ENCODE results near the gene SLC12A5. TPM values are rescaled to one million over a fixed set of nuclear protein-coding genes. Genes with fewer than 3 reads are reported as not detected.
A peak's percentile ranks its signal among the peaks of the same experiment; 100 is the strongest.

The SLC12A5 gene
- total and polyA plus RNA-seq, 5 donors: 1.1 to 6.6 (median 3.0) TPM

- Histone ChIP-seq H3K4me3 (ENCODE audit: low read length) (peak overlapping the region; percentile 3), H3K27ac (ENCODE audit: low read length) (no peak overlapping the region), H3K9me3 (ENCODE audit: control insufficient read depth, low read length) (no peaks in the 10 kb centered on the region), H3K4me1 (ENCODE audit: control insufficient read depth, insufficient read depth, low read length) (peaks cover 6% of the 10 kb centered on the region), H3K27me3 (ENCODE audit: control insufficient read depth, insufficient read depth) (no peaks in the 10 kb centered on the region)
- intact Hi-C loops (cut with DNase I): no loop called here
- DNase-seq (peak; percentile 54 to 85 (median 83)), ATAC-seq (peak; percentile 44 to 60)
- 5% methylated on average over 66 of the region's 66 CpGs for WGBS
These were observed 29.0 kb downstream of the SLC12A5 start for GRCh38 chr20:46057856-46058598.

GRCh38 chr20:46058599-46059281 is 29.7 kb downstream of the SLC12A5 start:
- peak in 1 of 3 donors; percentile 55 for DNase-seq
- Histone ChIP-seq H3K9me3 (ENCODE audit: control insufficient read depth, low read length) (no peaks in the 10 kb centered on the region), H3K27ac (ENCODE audit: low read length) (no peak overlapping the region), H3K4me3 (ENCODE audit: low read length) (no peak overlapping the region), H3K4me1 (ENCODE audit: control insufficient read depth, insufficient read depth, low read length) (peaks cover 6% of the 10 kb centered on the region), H3K27me3 (ENCODE audit: control insufficient read depth, insufficient read depth) (no peaks in the 10 kb centered on the region)
- WGBS: 16% methylated on average over 35 of the region's 35 CpGs
- peak; percentile 8 to 36 for ATAC-seq
- intact Hi-C loops (cut with DNase I): no loop called here

- H3K27ac ChIP-seq (ENCODE audit: low read length): no peak overlapping the region
- intact Hi-C loops (cut with DNase I): no loop called here
- ATAC-seq (no peak), DNase-seq (no peak)
- H3K4me3 ChIP-seq (ENCODE audit: low read length): no peak overlapping the region
- no peaks in the 10 kb centered on the region for H3K27me3 ChIP-seq (ENCODE audit: control insufficient read depth, insufficient read depth)
- H3K9me3 ChIP-seq (ENCODE audit: control insufficient read depth, low read length): no peaks in the 10 kb centered on the region
- peaks cover 6% of the 10 kb centered on the region for H3K4me1 ChIP-seq (ENCODE audit: control insufficient read depth, insufficient read depth, low read length)
- WGBS: 49% methylated on average over 2 of the region's 2 CpGs
These were observed 31.4 kb downstream of the SLC12A5 start for GRCh38 chr20:46060301-46060881.

- no peak overlapping the region for H3K27ac ChIP-seq (ENCODE audit: low read length)
- intact Hi-C loops (cut with DNase I): no loop called here
- H3K4me1 ChIP-seq (ENCODE audit: control insufficient read depth, insufficient read depth, low read length): peaks cover 6% of the 10 kb centered on the region
- no peaks in the 10 kb centered on the region for H3K27me3 ChIP-seq (ENCODE audit: control insufficient read depth, insufficient read depth)
- ATAC-seq (no peak), DNase-seq (no peak)
- H3K9me3 ChIP-seq (ENCODE audit: control insufficient read depth, low read length): no peaks in the 10 kb centered on the region
- WGBS: 82% methylated on average over 4 of the region's 4 CpGs
- H3K4me3 ChIP-seq (ENCODE audit: low read length): no peak overlapping the region
These were observed 32.0 kb downstream of the SLC12A5 start for GRCh38 chr20:46060975-46061374.

GRCh38 chr20:46062151-46062550 is 33.1 kb downstream of the SLC12A5 start:
- no peak for DNase-seq
- H3K4me3 ChIP-seq (ENCODE audit: low read length): no peak overlapping the region
- 94% methylated on average over 4 of the region's 4 CpGs for WGBS
- H3K27me3 ChIP-seq (ENCODE audit: control insufficient read depth, insufficient read depth): no peaks in the 10 kb centered on the region
- intact Hi-C loops (cut with DNase I): no loop called here
- no peak overlapping the region for H3K27ac ChIP-seq (ENCODE audit: low read length)
- ATAC-seq: no peak
- H3K4me1 ChIP-seq (ENCODE audit: control insufficient read depth, insufficient read depth, low read length): peaks cover 6% of the 10 kb centered on the region
- H3K9me3 ChIP-seq (ENCODE audit: control insufficient read depth, low read length): no peaks in the 10 kb centered on the region

- no peak overlapping the region for H3K27ac ChIP-seq (ENCODE audit: low read length)
- DNase-seq: no peak
- H3K27me3 ChIP-seq (ENCODE audit: control insufficient read depth, insufficient read depth): no peaks in the 10 kb centered on the region
- ATAC-seq: no peak
- intact Hi-C loops (cut with DNase I): no loop called here
- H3K9me3 ChIP-seq (ENCODE audit: control insufficient read depth, low read length): no peaks in the 10 kb centered on the region
- peaks cover 3% of the 10 kb centered on the region for H3K4me1 ChIP-seq (ENCODE audit: control insufficient read depth, insufficient read depth, low read length)
- 82% methylated on average over 12 of the region's 12 CpGs for WGBS
- no peak overlapping the region for H3K4me3 ChIP-seq (ENCODE audit: low read length)
These were observed 33.6 kb downstream of the SLC12A5 start for GRCh38 chr20:46062621-46063020.

- Histone ChIP-seq H3K27ac (ENCODE audit: low read length) (no peak overlapping the region), H3K27me3 (ENCODE audit: control insufficient read depth, insufficient read depth) (no peaks in the 10 kb centered on the region), H3K9me3 (ENCODE audit: control insufficient read depth, low read length) (no peaks in the 10 kb centered on the region), H3K4me1 (ENCODE audit: control insufficient read depth, insufficient read depth, low read length) (no peaks in the 10 kb centered on the region), H3K4me3 (ENCODE audit: low read length) (no peak overlapping the region)
- intact Hi-C loops (cut with DNase I): no loop called here
- DNase-seq (no peak), ATAC-seq (no peak)
- 93% methylated on average over 8 of the region's 8 CpGs for WGBS
These were observed 34.1 kb downstream of the SLC12A5 start for GRCh38 chr20:46063151-46063550.

- ATAC-seq: no peak
- 86% methylated on average over 3 of the region's 3 CpGs for WGBS
- no peaks in the 10 kb centered on the region for H3K9me3 ChIP-seq (ENCODE audit: control insufficient read depth, low read length)
- H3K4me1 ChIP-seq (ENCODE audit: control insufficient read depth, insufficient read depth, low read length): no peaks in the 10 kb centered on the region
- intact Hi-C loops (cut with DNase I): no loop called here
- no peak for DNase-seq
- no peak overlapping the region for H3K4me3 ChIP-seq (ENCODE audit: low read length)
- no peak overlapping the region for H3K27ac ChIP-seq (ENCODE audit: low read length)
- H3K27me3 ChIP-seq (ENCODE audit: control insufficient read depth, insufficient read depth): no peaks in the 10 kb centered on the region
These were observed 34.6 kb downstream of the SLC12A5 start for GRCh38 chr20:46063652-46064054.

- 95% methylated on average over 9 of the region's 9 CpGs for whole genome bisulfite sequencing
- Histone ChIP-seq H3K9me3 (ENCODE audit: control insufficient read depth, low read length) (no peaks in the 10 kb centered on the region), H3K4me1 (ENCODE audit: control insufficient read depth, insufficient read depth, low read length) (no peaks in the 10 kb centered on the region), H3K4me3 (ENCODE audit: low read length) (no peak overlapping the region), H3K27me3 (ENCODE audit: control insufficient read depth, insufficient read depth) (no peaks in the 10 kb centered on the region), H3K27ac (ENCODE audit: low read length) (no peak overlapping the region)
- intact Hi-C loops (cut with DNase I): no loop called here
- DNase-seq: no peak
- ATAC-seq: no peak
These were observed 36.0 kb downstream of the SLC12A5 start for GRCh38 chr20:46065006-46065405.

- WGBS: 96% methylated on average over 3 of the region's 3 CpGs
- H3K4me1 ChIP-seq (ENCODE audit: control insufficient read depth, insufficient read depth, low read length): no peaks in the 10 kb centered on the region
- DNase-seq (no peak), ATAC-seq (no peak)
- intact Hi-C loops (cut with DNase I): no loop called here
- H3K4me3 ChIP-seq (ENCODE audit: low read length): no peak overlapping the region
- no peak overlapping the region for H3K27ac ChIP-seq (ENCODE audit: low read length)
- H3K9me3 ChIP-seq (ENCODE audit: control insufficient read depth, low read length): no peaks in the 10 kb centered on the region
- H3K27me3 ChIP-seq (ENCODE audit: control insufficient read depth, insufficient read depth): no peaks in the 10 kb centered on the region
These were observed 36.7 kb downstream of the SLC12A5 start for GRCh38 chr20:46065691-46066090.

GRCh38 chr20:46070215-46070900 is 41.3 kb downstream of the SLC12A5 start:
- no peak overlapping the region for H3K27ac ChIP-seq (ENCODE audit: low read length)
- intact Hi-C loops (cut with DNase I): no loop called here
- H3K4me3 ChIP-seq (ENCODE audit: low read length): no peak overlapping the region
- H3K27me3 ChIP-seq (ENCODE audit: control insufficient read depth, insufficient read depth): no peaks in the 10 kb centered on the region
- DNase-seq (no peak), ATAC-seq (no peak)
- no peaks in the 10 kb centered on the region for H3K9me3 ChIP-seq (ENCODE audit: control insufficient read depth, low read length)
- 94% methylated on average over 20 of the region's 20 CpGs for WGBS
- no peaks in the 10 kb centered on the region for H3K4me1 ChIP-seq (ENCODE audit: control insufficient read depth, insufficient read depth, low read length)

Measured in right cardiac atrium (tissue), 5 donors.